DND-41 (cell line): ENCODE measurements around the gene RALGDS.

Experiments used
- ATAC-seq: fragments of 200-7000 bp; cut with Tn5 transposase; 3 replicates; pipeline ENCODE4 v1.9.1; 2021; ENCODE audit warnings: low read depth; ENCODE audit not compliant: insufficient read depth
- DNase-seq: peaks from one replicate; pipeline ENCODE4 v3.0.0-alpha.2; 2020
- H2AFZ ChIP-seq: 2 replicates; pipeline ENCODE4 v1.6.0; 2012; ENCODE audit warnings: low read depth, low read length
- H3K27ac ChIP-seq: 2 replicates; pipeline ENCODE4 v1.5.1; 2012; ENCODE audit warnings: low read length, inconsistent platforms
- H3K27me3 ChIP-seq: fragments of 200-600 bp; sonication (generic); 2 replicates; pipeline ENCODE4 v1.6.0; 2012; ENCODE audit warnings: low read length, mild to moderate bottlenecking, inconsistent platforms; ENCODE audit not compliant: insufficient read depth, poor library complexity
- H3K36me3 ChIP-seq: 2 replicates; pipeline ENCODE4 v1.5.1; 2012; ENCODE audit warnings: low read length, inconsistent platforms; ENCODE audit not compliant: insufficient read depth
- H3K4me1 ChIP-seq: 2 replicates; pipeline ENCODE4 v1.5.1; 2012; ENCODE audit warnings: mild to moderate bottlenecking, low read length; ENCODE audit not compliant: insufficient read depth
- H3K4me2 ChIP-seq: 2 replicates; pipeline ENCODE4 v1.6.0; 2012; ENCODE audit warnings: mild to moderate bottlenecking, moderate library complexity, low read length, inconsistent platforms; ENCODE audit not compliant: insufficient read depth
- H3K4me3 ChIP-seq, 2 experiments: fragments of 200-600 bp in 1 of 2; shearing (Covaris generic) in 1 of 2; 2 replicates each; pipeline ENCODE4 v1.5.1; 2012 to 2016; ENCODE audit warnings: inconsistent platforms in 2 of 2, low read length in 2 of 2, mild to moderate bottlenecking in 2 of 2, low read depth in 1 of 2, moderate library complexity in 1 of 2
- H3K79me2 ChIP-seq: 2 replicates; pipeline ENCODE4 v1.6.0; 2012; ENCODE audit warnings: low read length, inconsistent platforms; ENCODE audit not compliant: insufficient read depth
- H3K9ac ChIP-seq: 2 replicates; pipeline ENCODE4 v1.6.0; 2012; ENCODE audit warnings: low read depth, mild to moderate bottlenecking, inconsistent platforms, low read length, moderate library complexity
- H3K9me3 ChIP-seq: 2 replicates; pipeline ENCODE4 v1.5.1; 2012; ENCODE audit warnings: low read length, moderate library complexity, mild to moderate bottlenecking, inconsistent platforms; ENCODE audit not compliant: insufficient read depth, severe bottlenecking
- H4K20me1 ChIP-seq: 2 replicates; pipeline ENCODE4 v1.6.0; 2012; ENCODE audit warnings: low read length; ENCODE audit not compliant: insufficient read depth
- EZH2 ChIP-seq: IDR thresholded peaks from 3 replicates; pipeline ENCODE4 v1.6.1; 2012; ENCODE audit warnings: borderline replicate concordance, low read depth, mild to moderate bottlenecking, moderate library complexity, low read length, inconsistent platforms; ENCODE audit not compliant: severe bottlenecking
- TF ChIP-seq, protein P1 (sequence below): IDR thresholded peaks from 2 replicates; pipeline ENCODE4 v1.5.1; 2012; ENCODE audit warnings: borderline replicate concordance, low read length, moderate library complexity, mild to moderate bottlenecking; ENCODE audit not compliant: poor library complexity, severe bottlenecking; ENCODE audit errors: extremely low read depth

Gene RALGDS

DNA sequence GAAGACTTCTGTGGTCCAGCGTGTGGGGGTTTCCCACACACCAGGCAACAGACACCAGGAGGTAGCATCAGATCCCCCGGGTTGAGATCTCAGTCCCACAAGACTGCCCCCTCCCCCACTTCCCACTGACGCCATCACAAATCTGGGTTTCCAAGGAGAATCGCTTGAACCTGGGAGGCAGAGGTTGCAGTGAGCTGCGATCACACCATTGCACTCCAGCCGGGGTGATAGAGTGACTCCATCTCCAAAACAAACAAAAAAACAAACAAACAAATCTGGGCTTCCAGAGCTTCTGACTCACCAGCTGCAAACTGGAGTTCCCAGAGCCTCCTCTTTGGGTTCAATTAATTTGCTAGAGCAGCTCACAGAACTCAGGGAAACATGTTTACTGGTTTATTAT lies 47.4 kb upstream of the RALGDS start:
- H3K27me3 ChIP-seq: peaks cover 3% of the 10 kb centered on the region
- no peak overlapping the region for H3K4me2 ChIP-seq
- ATAC-seq: no peak

DNA sequence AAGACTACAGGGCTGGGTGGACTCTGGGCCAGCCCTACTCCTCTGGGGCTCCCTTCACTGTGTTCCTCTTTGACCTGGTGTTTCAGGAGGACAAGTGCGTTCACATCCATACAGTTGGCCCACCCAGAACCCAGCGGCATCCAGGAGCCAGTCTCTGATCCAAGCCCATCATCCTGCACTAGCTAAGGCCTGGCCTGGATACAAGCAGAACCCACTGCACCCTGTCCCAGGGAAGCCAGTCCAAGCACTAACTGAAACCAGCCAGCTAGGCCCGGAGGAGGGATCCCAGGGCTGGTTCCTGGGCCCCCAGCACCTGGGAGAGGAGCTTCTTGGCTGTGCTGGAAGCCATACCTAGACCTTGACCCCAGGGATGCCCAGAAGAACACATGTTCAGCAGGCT lies 46.7 kb upstream of the RALGDS start:
- H3K9ac ChIP-seq: no peak overlapping the region
- ATAC-seq: no peak
- no peaks in the 10 kb centered on the region for H3K36me3 ChIP-seq
- DNase-seq: no peak
- no peaks in the 10 kb centered on the region for H3K9me3 ChIP-seq
- H3K27me3 ChIP-seq: no peaks in the 10 kb centered on the region
- no peaks in the 10 kb centered on the region for H3K79me2 ChIP-seq
- H3K4me1 ChIP-seq: peaks cover 10% of the 10 kb centered on the region
- H3K4me2 ChIP-seq: no peak overlapping the region
- no peak overlapping the region for H3K27ac ChIP-seq
- no peak overlapping the region for H2AFZ ChIP-seq
- TF ChIP-seq, protein P1, sequence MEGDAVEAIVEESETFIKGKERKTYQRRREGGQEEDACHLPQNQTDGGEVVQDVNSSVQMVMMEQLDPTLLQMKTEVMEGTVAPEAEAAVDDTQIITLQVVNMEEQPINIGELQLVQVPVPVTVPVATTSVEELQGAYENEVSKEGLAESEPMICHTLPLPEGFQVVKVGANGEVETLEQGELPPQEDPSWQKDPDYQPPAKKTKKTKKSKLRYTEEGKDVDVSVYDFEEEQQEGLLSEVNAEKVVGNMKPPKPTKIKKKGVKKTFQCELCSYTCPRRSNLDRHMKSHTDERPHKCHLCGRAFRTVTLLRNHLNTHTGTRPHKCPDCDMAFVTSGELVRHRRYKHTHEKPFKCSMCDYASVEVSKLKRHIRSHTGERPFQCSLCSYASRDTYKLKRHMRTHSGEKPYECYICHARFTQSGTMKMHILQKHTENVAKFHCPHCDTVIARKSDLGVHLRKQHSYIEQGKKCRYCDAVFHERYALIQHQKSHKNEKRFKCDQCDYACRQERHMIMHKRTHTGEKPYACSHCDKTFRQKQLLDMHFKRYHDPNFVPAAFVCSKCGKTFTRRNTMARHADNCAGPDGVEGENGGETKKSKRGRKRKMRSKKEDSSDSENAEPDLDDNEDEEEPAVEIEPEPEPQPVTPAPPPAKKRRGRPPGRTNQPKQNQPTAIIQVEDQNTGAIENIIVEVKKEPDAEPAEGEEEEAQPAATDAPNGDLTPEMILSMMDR: no peak
- TF ChIP-seq EZH2: no peak
- no peaks in the 10 kb centered on the region for H4K20me1 ChIP-seq
- no peak overlapping the region for H3K4me3 ChIP-seq

More for the DNA sequence above, 47.4 kb upstream of the RALGDS start:
- Histone ChIP-seq H3K9ac (no peak overlapping the region), H3K79me2 (no peaks in the 10 kb centered on the region), H4K20me1 (no peaks in the 10 kb centered on the region), H3K4me3 (no peak overlapping the region), H3K9me3 (no peaks in the 10 kb centered on the region), H3K36me3 (no peaks in the 10 kb centered on the region), H3K4me1 (peaks cover 5% of the 10 kb centered on the region), H2AFZ (no peak overlapping the region), H3K27ac (no peak overlapping the region)
- TF ChIP-seq EZH2: no peak
- TF ChIP-seq, protein P1: no peak
- no peak for DNase-seq

DNA sequence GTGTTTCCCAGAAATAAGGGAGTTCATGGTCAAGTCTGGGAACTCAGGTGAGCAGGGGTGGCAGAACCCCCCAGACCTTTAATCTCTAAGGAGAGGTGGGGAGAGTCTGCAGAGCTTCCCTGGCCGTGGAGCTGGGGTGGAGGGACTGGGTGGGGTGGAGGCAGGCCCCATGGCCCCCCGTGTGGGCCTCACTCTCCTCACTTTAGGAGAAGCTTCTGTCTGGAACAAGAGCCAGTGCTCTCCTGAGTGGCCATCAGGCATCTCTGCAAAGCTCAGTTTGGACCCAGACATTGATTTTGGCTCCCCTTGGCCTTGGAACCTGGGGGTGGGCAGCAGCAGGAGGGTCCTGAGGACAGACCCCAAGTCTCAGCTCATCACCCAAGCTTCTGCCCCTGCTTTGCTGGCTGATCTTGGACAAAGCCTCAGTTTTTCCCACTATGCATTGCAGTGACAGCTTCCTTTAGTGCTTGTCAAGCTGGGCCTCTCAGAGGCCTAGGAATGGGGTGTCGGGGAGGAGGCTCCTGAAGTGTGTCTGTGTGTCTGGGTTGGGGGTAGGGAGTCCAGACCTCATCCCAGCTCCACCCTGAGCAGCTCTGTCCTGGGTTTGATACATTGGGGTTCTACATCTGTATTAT lies 46.2 kb upstream of the RALGDS start:
- H3K36me3 ChIP-seq: no peaks in the 10 kb centered on the region
- H3K9me3 ChIP-seq: no peaks in the 10 kb centered on the region
- no peak for TF ChIP-seq EZH2
- TF ChIP-seq, protein P1: no peak
- peaks cover 10% of the 10 kb centered on the region for H3K4me1 ChIP-seq
- H3K9ac ChIP-seq: no peak overlapping the region
- no peaks in the 10 kb centered on the region for H3K27me3 ChIP-seq
- no peak overlapping the region for H3K27ac ChIP-seq
- no peak overlapping the region for H3K4me2 ChIP-seq
- DNase-seq (no peak), ATAC-seq (no peak)
- no peak overlapping the region for H2AFZ ChIP-seq
- no peak overlapping the region for H3K4me3 ChIP-seq
- no peaks in the 10 kb centered on the region for H3K79me2 ChIP-seq
- no peaks in the 10 kb centered on the region for H4K20me1 ChIP-seq

DNA sequence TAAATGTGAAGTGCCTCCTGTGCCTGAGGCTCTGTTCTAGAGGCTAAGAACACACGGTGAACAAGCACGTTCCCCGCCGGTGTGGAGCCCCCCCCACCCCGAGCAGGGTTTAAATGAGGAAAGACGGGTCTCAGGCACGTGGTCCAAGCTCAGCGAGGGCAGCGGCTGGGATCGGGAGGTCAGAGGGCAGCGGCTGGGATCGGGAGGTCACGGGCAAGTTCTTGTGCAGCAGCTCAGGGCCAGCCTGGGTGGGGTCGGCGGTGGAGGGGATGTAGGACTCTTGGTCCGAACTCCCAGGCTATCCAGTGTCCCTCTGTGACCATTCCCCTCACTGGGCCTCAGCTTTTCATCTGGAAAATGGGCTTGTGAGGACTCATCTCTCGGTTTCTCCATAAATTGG lies 45.4 kb upstream of the RALGDS start:
- no peak overlapping the region for H3K9ac ChIP-seq
- H4K20me1 ChIP-seq: no peaks in the 10 kb centered on the region
- H3K27ac ChIP-seq: no peak overlapping the region
- H3K36me3 ChIP-seq: no peaks in the 10 kb centered on the region
- no peak overlapping the region for H3K4me3 ChIP-seq
- H3K9me3 ChIP-seq: no peaks in the 10 kb centered on the region
- TF ChIP-seq, protein P1: no peak
- DNase-seq (no peak), ATAC-seq (no peak)
- no peaks in the 10 kb centered on the region for H3K79me2 ChIP-seq
- H2AFZ ChIP-seq: no peak overlapping the region
- H3K4me2 ChIP-seq: no peak overlapping the region
- H3K4me1 ChIP-seq: peaks cover 10% of the 10 kb centered on the region
- no peaks in the 10 kb centered on the region for H3K27me3 ChIP-seq
